ENCODE results near the gene RPGRIP1L.

GRCh38 chr16:53608094-53608493 lies 95.6 kb downstream of the RPGRIP1L start:
- TF ChIP-seq POLR2A (IDR thresholded peaks at IDR 0.05; ENCODE audit: control extremely low read depth in 1 of 2, low read depth in 2 of 2, low read length in 2 of 2) = no peak
- no peak for TF ChIP-seq TAF1 (IDR thresholded peaks at IDR 0.05; ENCODE audit: low read depth, low read length)
- TF ChIP-seq YY1 (IDR thresholded peaks at IDR 0.05; ENCODE audit: low read depth, low read length) = no peak

Measured in H1 (cell line).